Astrocyte (in vitro differentiated cells and primary cell): ENCODE data around the gene GLIS2. TPM values are rescaled to one million over a fixed set of nuclear protein-coding genes. Genes with fewer than 3 reads are reported as not detected.
A peak's percentile ranks its signal among the peaks of the same experiment; 100 is the strongest.

Experiments used
- DNase-seq: peaks from one replicate; pipeline ENCODE4 v3.0.0-alpha.2; 2010; ENCODE audit warnings: low read depth
- FAIRE-seq: peaks from 2 replicates; lab custom pipeline; 2011; peaks lifted over from hg19 to GRCh38; lab: Jason Lieb, UNC
- H2AFZ ChIP-seq: 2 replicates; pipeline ENCODE4 v1.6.0; 2012; ENCODE audit warnings: low read depth, low read length, inconsistent platforms
- H3K27ac ChIP-seq: 2 replicates; pipeline ENCODE4 v1.5.1; 2011; ENCODE audit warnings: low read depth, low read length, inconsistent platforms
- H3K27me3 ChIP-seq: 2 replicates; pipeline ENCODE4 v1.6.0; 2011; ENCODE audit warnings: low read length, inconsistent platforms; ENCODE audit not compliant: insufficient read depth
- H3K36me3 ChIP-seq: 2 replicates; pipeline ENCODE4 v1.5.1; 2011; ENCODE audit warnings: low read length, inconsistent platforms; ENCODE audit not compliant: insufficient read depth
- H3K4me1 ChIP-seq: 2 replicates; pipeline ENCODE4 v1.5.1; 2011; ENCODE audit warnings: low read length, inconsistent platforms; ENCODE audit not compliant: insufficient read depth
- H3K4me2 ChIP-seq: 2 replicates; pipeline ENCODE4 v1.6.0; 2012; ENCODE audit warnings: low read length, inconsistent platforms
- H3K4me3 ChIP-seq: 2 replicates; pipeline ENCODE4 v1.5.1; 2011; ENCODE audit warnings: low read depth, mild to moderate bottlenecking, low read length, inconsistent platforms; ENCODE audit not compliant: insufficient read depth
- H3K79me2 ChIP-seq: 2 replicates; pipeline ENCODE4 v1.6.0; 2012; ENCODE audit warnings: mild to moderate bottlenecking, low read length, inconsistent platforms; ENCODE audit not compliant: insufficient read depth
- H3K9ac ChIP-seq: 2 replicates; pipeline ENCODE4 v1.6.0; 2012; ENCODE audit warnings: mild to moderate bottlenecking, low read length, inconsistent platforms
- H3K9me3 ChIP-seq: 2 replicates; pipeline ENCODE4 v1.5.1; 2012; ENCODE audit warnings: low read depth, mild to moderate bottlenecking, low read length, inconsistent platforms; ENCODE audit not compliant: insufficient read depth
- H4K20me1 ChIP-seq: 2 replicates; pipeline ENCODE4 v1.6.0; 2012; ENCODE audit warnings: low read length, inconsistent platforms; ENCODE audit not compliant: insufficient read depth
- H3K27ac Mint-ChIP-seq: one replicate; pipeline ENCODE4 v1.8.0; 2021; ENCODE audit warnings: mild to moderate bottlenecking, mixed read lengths; ENCODE audit not compliant: unreplicated experiment
- H3K27me3 Mint-ChIP-seq: one replicate; pipeline ENCODE4 v1.8.0; 2021; ENCODE audit warnings: low read depth, mixed read lengths; ENCODE audit not compliant: unreplicated experiment
- H3K36me3 Mint-ChIP-seq: one replicate; pipeline ENCODE4 v1.8.0; 2021; ENCODE audit warnings: low read depth, mixed read lengths; ENCODE audit not compliant: unreplicated experiment
- H3K4me1 Mint-ChIP-seq: one replicate; pipeline ENCODE4 v1.8.0; 2021; ENCODE audit warnings: low read depth, mixed read lengths; ENCODE audit not compliant: unreplicated experiment
- H3K4me3 Mint-ChIP-seq: one replicate; pipeline ENCODE4 v1.8.0; 2021; ENCODE audit warnings: mild to moderate bottlenecking, moderate library complexity, mixed read lengths; ENCODE audit not compliant: unreplicated experiment
- H3K9me3 Mint-ChIP-seq: one replicate; pipeline ENCODE4 v1.8.0; 2021; ENCODE audit warnings: mild to moderate bottlenecking, mixed read lengths; ENCODE audit not compliant: unreplicated experiment
- EZH2 ChIP-seq: IDR thresholded peaks from 2 replicates; pipeline ENCODE4 v1.6.1; 2012; ENCODE audit warnings: mild to moderate bottlenecking, low read length, inconsistent platforms; ENCODE audit not compliant: insufficient read depth
- total RNA-seq: library from RNA; stranded (reverse); gene quantifications from 2 replicates; pipeline ENCODE4 v1.2.1, GENCODE V29; 2021
- TF ChIP-seq, protein P1 (sequence below): IDR thresholded peaks from 2 replicates; pipeline ENCODE4 v1.5.1; 2011; ENCODE audit warnings: low read depth, mild to moderate bottlenecking, inconsistent platforms, low read length, moderate library complexity; ENCODE audit not compliant: insufficient read depth

The GLIS2 gene
- total RNA-seq, 1 donor from 2014 or later, result 18.9 TPM

DNA sequence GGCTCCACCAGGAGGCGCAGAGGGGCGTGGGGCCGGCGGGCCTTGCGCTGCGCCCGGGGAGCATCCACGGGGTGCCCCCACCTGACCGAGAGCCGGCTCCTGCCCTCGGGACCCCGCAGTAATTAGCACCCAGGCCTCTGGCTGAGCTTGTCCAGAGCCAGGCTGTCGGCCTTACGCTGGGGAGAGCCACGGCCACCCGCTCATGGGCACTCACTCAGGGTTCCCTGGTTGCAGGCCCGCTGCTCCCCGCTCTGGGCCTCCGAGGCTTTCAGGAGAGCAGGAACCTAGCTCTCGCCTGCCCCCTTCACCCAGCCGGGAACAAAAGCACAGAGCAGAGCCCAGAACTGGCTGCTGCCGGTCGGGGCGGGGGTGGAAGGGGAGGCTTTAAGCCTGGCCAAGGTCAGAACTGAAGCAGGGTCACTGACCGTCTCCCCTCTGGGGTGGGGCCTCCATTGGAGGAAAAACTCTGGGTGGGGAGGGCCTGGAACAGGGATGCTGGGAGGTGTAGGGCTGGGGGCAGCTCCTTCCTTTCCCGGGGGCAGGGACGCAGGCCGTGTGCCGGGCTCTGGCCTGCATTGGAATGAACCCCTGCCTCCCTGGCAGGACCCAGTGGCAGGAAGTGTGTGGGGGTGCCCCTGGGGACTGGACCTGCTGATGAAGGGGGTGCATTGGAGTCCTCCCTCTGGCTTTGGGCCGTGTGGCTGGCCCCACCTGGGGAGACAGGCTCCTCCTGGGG, 12.3 kb downstream of the GLIS2 start:
- Histone ChIP-seq H4K20me1 (peaks cover 87% of the 10 kb centered on the region), H3K79me2 (peaks cover 83% of the 10 kb centered on the region), H3K9me3 (no peaks in the 10 kb centered on the region), H3K27me3 (no peaks in the 10 kb centered on the region), H3K4me1 (peaks cover 24% of the 10 kb centered on the region), H3K4me2 (peak overlapping the region; percentile 87), H3K4me3 (peak overlapping the region; percentile 50), H2AFZ (peak overlapping the region; percentile 37), H3K36me3 (no peaks in the 10 kb centered on the region), H3K27ac (no peak overlapping the region), H3K9ac (peak overlapping the region; percentile 62)
- Mint-ChIP-seq H3K4me3 (peak overlapping the region; percentile 50), H3K36me3 (no peaks in the 10 kb centered on the region), H3K27me3 (no peaks in the 10 kb centered on the region), H3K4me1 (peaks cover 11% of the 10 kb centered on the region), H3K27ac (peak overlapping the region; percentile 34), H3K9me3 (no peaks in the 10 kb centered on the region)
- no peak for DNase-seq
- FAIRE-seq, result no peak
- TF ChIP-seq, protein P1, sequence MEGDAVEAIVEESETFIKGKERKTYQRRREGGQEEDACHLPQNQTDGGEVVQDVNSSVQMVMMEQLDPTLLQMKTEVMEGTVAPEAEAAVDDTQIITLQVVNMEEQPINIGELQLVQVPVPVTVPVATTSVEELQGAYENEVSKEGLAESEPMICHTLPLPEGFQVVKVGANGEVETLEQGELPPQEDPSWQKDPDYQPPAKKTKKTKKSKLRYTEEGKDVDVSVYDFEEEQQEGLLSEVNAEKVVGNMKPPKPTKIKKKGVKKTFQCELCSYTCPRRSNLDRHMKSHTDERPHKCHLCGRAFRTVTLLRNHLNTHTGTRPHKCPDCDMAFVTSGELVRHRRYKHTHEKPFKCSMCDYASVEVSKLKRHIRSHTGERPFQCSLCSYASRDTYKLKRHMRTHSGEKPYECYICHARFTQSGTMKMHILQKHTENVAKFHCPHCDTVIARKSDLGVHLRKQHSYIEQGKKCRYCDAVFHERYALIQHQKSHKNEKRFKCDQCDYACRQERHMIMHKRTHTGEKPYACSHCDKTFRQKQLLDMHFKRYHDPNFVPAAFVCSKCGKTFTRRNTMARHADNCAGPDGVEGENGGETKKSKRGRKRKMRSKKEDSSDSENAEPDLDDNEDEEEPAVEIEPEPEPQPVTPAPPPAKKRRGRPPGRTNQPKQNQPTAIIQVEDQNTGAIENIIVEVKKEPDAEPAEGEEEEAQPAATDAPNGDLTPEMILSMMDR, result peak; percentile 29
- TF ChIP-seq EZH2, result no peak

DNA sequence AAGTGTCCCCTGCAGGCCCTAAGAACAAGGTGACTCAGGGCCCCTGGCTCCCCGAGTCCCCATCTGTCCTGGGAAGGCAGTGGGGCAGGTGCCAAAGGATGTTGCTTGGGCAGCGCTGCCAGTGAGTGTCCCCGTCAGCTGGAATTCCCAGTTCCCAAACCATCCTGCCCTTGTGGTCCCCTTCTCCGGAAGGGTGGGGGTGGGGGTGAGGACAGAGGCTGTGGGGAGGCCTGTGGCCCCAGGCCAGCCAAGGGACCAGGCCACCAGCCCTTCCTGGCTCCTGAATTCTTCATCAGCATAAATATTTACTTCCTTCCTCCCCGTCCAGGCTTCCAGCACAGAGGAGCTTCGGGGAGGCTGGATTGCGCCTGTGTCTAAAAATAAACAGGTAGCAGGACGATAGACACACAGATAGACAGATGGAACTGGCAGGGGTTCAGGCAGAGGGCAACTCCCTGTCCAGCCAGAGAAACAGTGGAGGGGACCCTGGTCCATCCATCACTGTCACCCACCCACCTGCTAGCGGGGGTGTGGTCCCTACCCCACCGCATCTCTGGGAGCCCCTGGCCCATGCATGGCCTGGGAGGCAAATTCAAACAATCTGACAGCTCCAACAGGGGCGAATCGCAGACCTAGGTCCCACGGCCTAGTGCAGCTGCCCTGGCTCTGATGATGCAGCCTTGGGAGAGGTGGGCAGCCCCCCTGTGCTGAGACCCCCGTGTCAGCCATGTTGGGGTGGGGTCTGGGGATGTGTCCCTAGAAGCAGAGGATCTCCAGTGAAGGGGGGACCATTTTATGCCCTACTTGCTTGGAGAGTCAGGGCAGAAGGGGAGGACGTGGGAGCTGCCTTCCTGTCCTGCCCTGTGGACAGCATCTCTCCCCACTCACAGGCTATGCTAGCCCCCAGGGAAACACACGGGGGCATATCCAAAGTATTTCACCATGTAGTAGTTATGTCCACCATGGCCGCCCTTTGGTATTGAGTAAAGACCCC, 13.2 kb downstream of the GLIS2 start:
- no peaks in the 10 kb centered on the region for H3K36me3 ChIP-seq
- H3K4me1 ChIP-seq, result peaks cover 17% of the 10 kb centered on the region
- FAIRE-seq (no peak), DNase-seq (no peak)
- no peak overlapping the region for H3K27ac ChIP-seq
- peak overlapping the region; percentile 62 for H3K9ac ChIP-seq
- H3K27ac Mint-ChIP-seq, result no peak overlapping the region
- H3K27me3 ChIP-seq, result no peaks in the 10 kb centered on the region
- no peak for TF ChIP-seq EZH2
- TF ChIP-seq, protein P1, result no peak
- H3K79me2 ChIP-seq, result peaks cover 79% of the 10 kb centered on the region
- H3K4me1 Mint-ChIP-seq, result peaks cover 11% of the 10 kb centered on the region
- peak overlapping the region; percentile 34 for H3K4me3 Mint-ChIP-seq
- H3K27me3 Mint-ChIP-seq, result no peaks in the 10 kb centered on the region
- H3K4me2 ChIP-seq, result peak overlapping the region; percentile 87
- no peaks in the 10 kb centered on the region for H3K9me3 Mint-ChIP-seq
- H3K36me3 Mint-ChIP-seq, result peaks cover 2% of the 10 kb centered on the region
- no peaks in the 10 kb centered on the region for H3K9me3 ChIP-seq
- no peak overlapping the region for H2AFZ ChIP-seq
- no peak overlapping the region for H3K4me3 ChIP-seq
- H4K20me1 ChIP-seq, result peaks cover 85% of the 10 kb centered on the region
